GM12878 (cell line): ENCODE results near the gene TMUB2. TPM values are rescaled to one million over a fixed set of nuclear protein-coding genes. Genes with fewer than 3 reads are reported as not detected.

Experiments used
- ATAC-seq: fragments of 200-7000 bp; cut with Tn5 transposase; 3 replicates; pipeline ENCODE4 v1.9.1; 2020; ENCODE audit warnings: mild to moderate bottlenecking, moderate library complexity
- BruUV-seq: library from RNA; stranded (reverse); fragments of 400-500 nt; replicated peaks from 2 replicates; lab custom pipeline; 2021; lab: Mats Ljungman, UMichigan
- CTCF ChIA-PET: fragments of 300-600 bp; sonication (Branson Sonifier 250); formaldehyde crosslinking; extraction: SDS; loops from one replicate; lab custom pipeline; 2021; ENCODE audit warnings: inconsistent platforms; lab: Yijun Ruan, JAX
- POLR2A ChIA-PET: fragments of 350-600 bp; formaldehyde crosslinking; extraction: SDS; loops from one replicate; lab custom pipeline; 2021; ENCODE audit warnings: inconsistent platforms; lab: Charles Lee
- RAD21 ChIA-PET: fragments of 300-600 bp; sonication (Branson Sonifier 250); formaldehyde crosslinking; loops from one replicate; lab custom pipeline; 2023; ENCODE audit warnings: antibody characterized with exemption; ENCODE audit not compliant: unreplicated experiment; lab: Charles Lee
- SMC1A ChIA-PET: fragments of 300-600 bp; sonication (Branson Sonifier 250); formaldehyde crosslinking; loops from one replicate; lab custom pipeline; 2023; ENCODE audit not compliant: unreplicated experiment, uncharacterized antibody; lab: Charles Lee
- DNase-seq: peaks from one replicate; pipeline ENCODE4 v3.0.0-alpha.2; 2011; ENCODE audit warnings: low read depth, low spot score
- FAIRE-seq: peaks from 3 replicates; lab custom pipeline; 2011; peaks lifted over from hg19 to GRCh38; lab: Jason Lieb, UNC
- H2AFZ ChIP-seq: 2 replicates; pipeline ENCODE4 v1.6.0; 2011; ENCODE audit warnings: low read depth, low read length, control low read depth; ENCODE audit not compliant: control insufficient read depth
- H3K27ac ChIP-seq: 2 replicates; pipeline ENCODE4 v1.5.1; 2011; ENCODE audit warnings: control low read depth; ENCODE audit not compliant: control insufficient read depth, insufficient read depth
- H3K27me3 ChIP-seq, 2 experiments: replicated peaks in 1 of 2; 2 replicates each; pipeline versions ENCODE4 v1.6.0 to v1.6.1; 2011; ENCODE audit warnings: low read length in 1 of 2; ENCODE audit not compliant: control insufficient read depth in 2 of 2, insufficient read depth in 2 of 2
- H3K36me3 ChIP-seq, 2 experiments: 2 replicates each; pipeline ENCODE4 v1.5.1; 2011; ENCODE audit warnings: low read length in 1 of 2; ENCODE audit not compliant: control insufficient read depth in 2 of 2, insufficient read depth in 2 of 2
- H3K4me1 ChIP-seq: 2 replicates; pipeline ENCODE4 v1.6.1; 2011; ENCODE audit warnings: mild to moderate bottlenecking, low read length, moderate library complexity, mixed read lengths; ENCODE audit not compliant: control insufficient read depth, insufficient read depth
- H3K4me2 ChIP-seq: 2 replicates; pipeline ENCODE4 v1.6.0; 2011; ENCODE audit warnings: control low read depth; ENCODE audit not compliant: control insufficient read depth, insufficient read depth
- H3K4me3 ChIP-seq: fragments of 200-600 bp; sonication (generic); 2 replicates; pipeline ENCODE4 v1.5.1; 2016
- H3K79me2 ChIP-seq: 2 replicates; pipeline ENCODE4 v1.6.0; 2011; ENCODE audit warnings: low read length; ENCODE audit not compliant: control insufficient read depth, insufficient read depth
- H3K9ac ChIP-seq: 2 replicates; pipeline ENCODE4 v1.8.0; 2011; ENCODE audit warnings: low read length, control low read depth, mixed read lengths; ENCODE audit not compliant: control insufficient read depth, insufficient read depth
- H3K9me3 ChIP-seq: replicated peaks from 3 replicates; pipeline ENCODE4 v1.5.1; 2011; ENCODE audit warnings: mild to moderate bottlenecking, low read length; ENCODE audit not compliant: control insufficient read depth, insufficient read depth
- H4K20me1 ChIP-seq: 2 replicates; pipeline ENCODE4 v1.6.0; 2011; ENCODE audit not compliant: control insufficient read depth, insufficient read depth
- DPF2 ChIP-seq: fragments of 450-650 bp; IDR thresholded peaks from 2 replicates; pipeline ENCODE4 v1.6.1; 2017; ENCODE audit warnings: mild to moderate bottlenecking
- GATAD2B ChIP-seq: fragments of 450-650 bp; conservative IDR thresholded peaks from 2 replicates; pipeline ENCODE4 v1.6.1; 2017; ENCODE audit warnings: low read depth, mild to moderate bottlenecking, moderate library complexity
- HSF1 ChIP-seq: fragments of 150-350 bp; IDR thresholded peaks from 2 replicates; pipeline ENCODE4 v1.6.1; 2014; ENCODE audit warnings: mild to moderate bottlenecking, low read depth, low read length
- MTA2 ChIP-seq: fragments of 450-650 bp; IDR thresholded peaks from 2 replicates; pipeline ENCODE4 v1.6.1; 2016; ENCODE audit warnings: low read depth, mild to moderate bottlenecking, moderate library complexity
- MYB ChIP-seq: fragments of 150-350 bp; IDR thresholded peaks from 2 replicates; pipeline ENCODE4 v1.6.1; 2014; ENCODE audit warnings: mild to moderate bottlenecking, low read depth, low read length, borderline replicate concordance
- NFYA ChIP-seq: IDR thresholded peaks from 2 replicates; pipeline ENCODE4 v1.6.1; 2011; ENCODE audit warnings: low read depth, mild to moderate bottlenecking, low read length, improper control_type of control experiment, borderline replicate concordance
- NFYB ChIP-seq: IDR thresholded peaks from 2 replicates; pipeline ENCODE4 v1.6.1; 2011; ENCODE audit warnings: low read depth, mild to moderate bottlenecking, low read length, improper control_type of control experiment, moderate library complexity; ENCODE audit not compliant: insufficient read depth
- NR2C1 ChIP-seq: fragments of 450-650 bp; IDR thresholded peaks from 2 replicates; pipeline ENCODE4 v1.6.1; 2017; ENCODE audit warnings: antibody characterized with exemption, mild to moderate bottlenecking, moderate library complexity
- POLR2AphosphoS2 ChIP-seq: IDR thresholded peaks from 2 replicates; pipeline ENCODE4 v1.6.1; 2011; ENCODE audit warnings: low read depth, mild to moderate bottlenecking, low read length, improper control_type of control experiment, moderate library complexity
- POU2F2 ChIP-seq: IDR thresholded peaks from 3 replicates; pipeline ENCODE4 v1.6.1; 2011; ENCODE audit warnings: low read depth, mild to moderate bottlenecking, low read length, borderline replicate concordance
- RBBP5 ChIP-seq: fragments of 200-600 bp; sonication (generic); conservative IDR thresholded peaks from 2 replicates; pipeline ENCODE4 v1.6.1; 2016
- SMARCA5 ChIP-seq: fragments of 450-650 bp; IDR thresholded peaks from 2 replicates; pipeline ENCODE4 v1.6.1; 2017; ENCODE audit warnings: mild to moderate bottlenecking
- SP1 ChIP-seq: IDR thresholded peaks from one replicate; pipeline ENCODE4 v1.6.1; 2011; ENCODE audit warnings: low read depth, low read length
- USF2 ChIP-seq: IDR thresholded peaks from 2 replicates; pipeline ENCODE4 v1.6.1; 2011; ENCODE audit warnings: low read depth, low read length, improper control_type of control experiment, borderline replicate concordance
- ZBED1 ChIP-seq: IDR thresholded peaks from 2 replicates; pipeline ENCODE4 v1.6.1; 2016; ENCODE audit warnings: borderline replicate concordance
- WGBS: methylation state at CpG from one replicate; pipeline ENCODE4 v1.1.6; 2016; ENCODE audit warnings: low lambda C conversion rate; ENCODE audit not compliant: insufficient replicate concordance, insufficient coverage; ENCODE audit errors: missing lambda C conversion rate; 5-methylcytosine and 5-hydroxymethylcytosine counted together
- in situ Hi-C: fragments of 300-500 bp; cut with MboI; formaldehyde crosslinking; loops from 9 replicates; pipeline ENCODE4 v1.14.3; 2018; ENCODE audit warnings: mixed read lengths
- intact Hi-C: fragments of 100-400 bp; cut with micrococcal nuclease; formaldehyde crosslinking; loops from one replicate; pipeline ENCODE4 v1.14.2; 2022; ENCODE audit not compliant: unreplicated experiment
- polyA plus RNA-seq, 11 experiments: library from polyadenylated mRNA; depleted of rRNA in 4 of 11; unstranded in 6 of 11; stranded (reverse) in 5 of 11; fragments of >200 nt; fragmentation: Nextera tagmentation in 4 of 11; fragmentation: Illumina TruSeq in 1 of 11; extraction: Ambion mirVana in 4 of 11; extraction: Trizol in 1 of 11; gene quantifications; 1 replicate in 1 of 11; 2 replicates in 10 of 11; pipeline versions ENCODE4 v1.2.1 to v1.2.3, GENCODE V29; 2011 to 2016; ENCODE audit warnings: inconsistent platforms in 2 of 11, missing spikeins in 2 of 11, low read depth in 1 of 11
- total RNA-seq, 4 experiments: library from RNA; depleted of rRNA in 3 of 4; stranded (reverse); fragments of >200 nt in 3 of 4; fragmentation: Illumina TruSeq in 1 of 4; extraction: Trizol in 1 of 4; gene quantifications; 2 replicates each; pipeline versions ENCODE4 v1.2.1 to v1.2.3, GENCODE V29; 2013 to 2021

The TMUB2 gene
- total and polyA plus RNA-seq, 10 of the 15 experiments (the other 5 are each of a cell fraction or from before 2014, with no cell fraction given) = 4.3 to 34.0 (median 20.0) TPM

GRCh38 chr17:44207743-44208142 is 21.0 kb downstream of the TMUB2 start:
- Histone ChIP-seq H3K4me2 (no peak overlapping the region), H3K4me3 (no peak overlapping the region), H4K20me1 (peaks cover 2% of the 10 kb centered on the region; the same call in 1 of the 2 replicates), H3K27ac (no peak overlapping the region), H3K9ac (no peak overlapping the region), H3K36me3 (peaks cover 25 to 33% of the 10 kb centered on the region in 2 experiments; a peak in 3 of 4 replicates), H2AFZ (no peak overlapping the region), H3K4me1 (peaks cover 22% of the 10 kb centered on the region), H3K27me3 (no peaks in the 10 kb centered on the region), H3K79me2 (peaks cover 3% of the 10 kb centered on the region), H3K9me3 (no peaks in the 10 kb centered on the region)
- 96% methylated on average over 5 of the region's 5 CpGs for WGBS
- ATAC-seq = no peak
- intact Hi-C loops (no loop called here), in situ Hi-C loops (loop anchor here (25.0 kb wide), 1 partner anchor 305 kb away; the partner anchor contains the start of gene GPATCH8)
- BruUV-seq = no TSS peak
- POLR2A ChIA-PET = no interaction called here
- CTCF ChIA-PET = interaction anchor here (4.9 to 7.0 kb wide), 2 partner anchors 123 to 140 kb away, joined by 77 to 135 read pairs; partner anchors contain the start of gene GRN
- SMC1A ChIA-PET = no interaction called here
- TF ChIP-seq MTA2 = no peak
- TF ChIP-seq DPF2 = no peak
- TF ChIP-seq ZBED1 = no peak
- no peak for TF ChIP-seq GATAD2B
- TF ChIP-seq SMARCA5 = no peak
- no peak for TF ChIP-seq NFYA
- TF ChIP-seq HSF1 = no peak
- TF ChIP-seq NFYB = no peak
- TF ChIP-seq SP1 = no peak
- TF ChIP-seq POLR2AphosphoS2 = no peak
- no peak for TF ChIP-seq RBBP5
- TF ChIP-seq POU2F2 = no peak
- no peak for TF ChIP-seq USF2
- TF ChIP-seq NR2C1 = no peak
- no peak for TF ChIP-seq MYB
- no peak for DNase-seq
- no peak for FAIRE-seq
- RAD21 ChIA-PET = interaction anchor here (0.6 to 3.7 kb wide), 2 partner anchors 109 to 137 kb away, joined by 3 to 31 read pairs; partner anchors contain the start of gene GRN
